HUDEP-2 (cell line): ENCODE measurements around the gene ATP10D.
"Not testable (repeated sequence)": the region's sequence is repeated elsewhere in the genome, so short reads cannot be mapped to it uniquely, and the experiment has no call there.

ENCODE experiments used
- DNase-seq, 76 experiments: peaks; one replicate each; lab custom pipeline; 2025; ENCODE audit not compliant: unreplicated experiment in 76 of 76; lab: John Stamatoyannopoulos, UW

The ATP10D gene

GRCh38 chr4:47533689-47534347 lies 48.7 kb downstream of the ATP10D start:
- DNase-seq: no peak

GRCh38 chr4:47534772-47535171 lies 49.7 kb downstream of the ATP10D start:
- DNase-seq: no peak

GRCh38 chr4:47535567-47536147 lies 50.6 kb downstream of the ATP10D start:
- no peak for DNase-seq

GRCh38 chr4:47536966-47537365 lies 51.9 kb downstream of the ATP10D start:
- DNase-seq: no peak

- DNase-seq: peak in 1 of 76 experiments; percentile 0
These were observed 53.2 kb downstream of the ATP10D start for GRCh38 chr4:47538111-47538824.

GRCh38 chr4:47538825-47539154 lies 53.7 kb downstream of the ATP10D start:
- no peak for DNase-seq

- DNase-seq: not testable (repeated sequence)
These were observed 57.6 kb downstream of the ATP10D start for GRCh38 chr4:47542640-47543039.

GRCh38 chr4:47543331-47543730 lies 58.3 kb downstream of the ATP10D start:
- DNase-seq: no peak

GRCh38 chr4:47550357-47550756 lies 65.3 kb downstream of the ATP10D start:
- not testable (repeated sequence) for DNase-seq

GRCh38 chr4:47550899-47551548 lies 65.9 kb downstream of the ATP10D start:
- no peak for DNase-seq

- DNase-seq: no peak
These were observed 66.6 kb downstream of the ATP10D start for GRCh38 chr4:47551682-47552081.

GRCh38 chr4:47553329-47554125 lies 68.5 kb downstream of the ATP10D start:
- no peak for DNase-seq

- DNase-seq: not testable (repeated sequence)
These were observed 70.8 kb downstream of the ATP10D start for GRCh38 chr4:47555920-47556319.

GRCh38 chr4:47557255-47557654 lies 72.2 kb downstream of the ATP10D start:
- DNase-seq: no peak

GRCh38 chr4:47560682-47561081 lies 75.6 kb downstream of the ATP10D start:
- DNase-seq: no peak

GRCh38 chr4:47561331-47561730 lies 76.3 kb downstream of the ATP10D start:
- DNase-seq: no peak

- no peak for DNase-seq
These were observed 77.2 kb downstream of the ATP10D start for GRCh38 chr4:47562297-47562696.

GRCh38 chr4:47566566-47566965 lies 81.5 kb downstream of the ATP10D start:
- no peak for DNase-seq

- DNase-seq: peak in 13 of 76 experiments; percentile 2 to 45 (median 12)
These were observed 81.9 kb downstream of the ATP10D start for GRCh38 chr4:47566969-47567368.

- peak in 1 of 76 experiments; percentile 1 for DNase-seq
These were observed 82.4 kb downstream of the ATP10D start for GRCh38 chr4:47567511-47567910.

- DNase-seq: no peak
These were observed 85.7 kb downstream of the ATP10D start for GRCh38 chr4:47570816-47571215.
